Glomerular visceral epithelial cell (primary cell): ENCODE data around the gene LCMT2.
"Not testable (repeated sequence)": the region's sequence is repeated elsewhere in the genome, so short reads cannot be mapped to it uniquely, and the experiment has no call there.

Experiments
- DNase-seq: peaks from one replicate; pipeline ENCODE4 v3.0.0-alpha.2; 2016; ENCODE audit errors: extremely low spot score

Gene LCMT2

DNA sequence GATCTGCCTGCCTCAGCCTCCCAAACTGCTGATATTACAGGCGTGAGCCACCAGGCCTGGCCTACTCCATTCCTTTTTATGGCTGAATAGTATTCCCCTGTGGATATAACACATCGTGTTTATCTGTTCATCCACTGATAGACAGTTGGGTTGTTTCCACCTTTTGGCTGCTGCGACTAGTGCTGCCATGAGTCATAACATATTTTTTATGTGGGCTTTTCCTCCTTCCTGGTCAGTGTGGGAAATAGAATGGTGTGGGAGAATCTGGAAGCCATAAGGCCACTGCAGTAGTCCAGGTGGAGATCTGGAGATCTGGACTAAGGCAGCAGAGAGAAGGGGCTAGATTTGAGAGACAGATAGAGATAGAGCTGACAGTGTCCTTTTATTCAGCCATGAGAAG is 16.2 kb downstream of the LCMT2 start:
- peak; percentile 16 for DNase-seq

DNA sequence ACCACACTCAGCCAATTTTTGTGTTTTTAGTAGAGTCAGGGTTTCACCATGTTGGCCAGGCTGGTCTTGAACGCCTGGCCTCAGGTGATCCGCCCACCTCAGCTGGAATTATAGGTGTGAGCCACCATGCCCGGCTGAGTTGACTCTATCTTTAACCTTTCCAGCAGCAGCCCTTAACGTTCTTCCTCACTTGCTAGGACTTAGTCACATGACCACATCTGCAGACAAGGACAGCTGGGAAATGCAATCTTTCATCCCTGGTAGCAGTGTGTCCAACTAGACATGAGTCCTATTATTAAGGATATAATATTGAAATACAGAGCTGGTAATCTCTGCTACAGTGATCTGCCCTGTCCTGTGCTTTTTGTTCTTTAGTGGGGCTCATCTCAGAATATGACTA is 18.0 kb downstream of the LCMT2 start:
- no peak for DNase-seq

DNA sequence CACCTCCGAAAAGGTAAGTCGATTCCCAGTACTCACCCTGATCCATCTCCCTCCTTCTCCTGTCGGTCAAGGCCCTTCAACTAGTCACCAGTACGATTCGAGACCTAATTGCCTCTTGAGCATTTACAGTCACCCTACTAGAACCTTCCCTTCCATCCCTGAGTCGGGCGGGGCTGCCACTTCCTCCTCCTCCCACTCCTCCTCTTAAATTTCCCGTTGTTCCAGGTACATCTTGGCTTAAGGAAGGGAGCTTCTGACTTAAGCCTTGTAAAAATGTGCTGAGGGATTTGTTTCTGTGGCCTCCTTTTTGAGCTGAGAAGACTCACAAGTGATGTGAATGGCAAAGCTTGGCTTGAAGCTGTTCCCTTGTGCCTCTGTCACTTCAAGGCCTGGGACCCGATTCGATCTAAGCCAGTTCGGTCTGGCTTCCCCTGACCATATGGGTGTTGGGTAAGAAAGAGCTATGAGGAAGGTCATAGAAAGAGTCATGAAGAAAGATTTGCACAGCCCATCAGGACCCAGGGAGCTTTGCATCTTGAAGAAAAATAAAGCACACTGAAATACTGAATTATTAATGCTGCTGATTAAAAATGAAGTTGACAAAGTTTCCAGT is 28.1 kb downstream of the LCMT2 start, which contains the start of gene TGM7:
Gene TGM7 (minus strand): TSS at position 51 of the 613 bp plus-strand sequence.
- no peak for DNase-seq

DNA sequence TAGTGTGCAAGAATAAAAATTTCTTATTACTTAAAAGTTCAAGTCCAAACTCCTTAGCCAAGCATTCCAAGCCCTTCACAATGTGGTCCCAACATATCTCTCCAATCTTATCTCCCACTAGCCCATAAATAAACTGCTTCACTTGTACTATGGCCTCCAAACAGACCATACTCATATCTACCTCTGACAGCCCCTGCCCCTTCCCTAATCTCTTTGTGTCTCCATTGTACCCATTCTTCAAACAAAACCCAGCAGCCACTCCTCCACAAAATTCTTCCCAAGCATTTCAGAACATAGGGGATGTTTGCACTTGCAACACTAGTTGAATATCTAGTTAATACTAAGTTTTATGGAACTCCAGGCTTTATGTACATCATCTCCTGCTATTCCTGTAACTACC is 30.5 kb downstream of the LCMT2 start:
- DNase-seq = no peak

DNA sequence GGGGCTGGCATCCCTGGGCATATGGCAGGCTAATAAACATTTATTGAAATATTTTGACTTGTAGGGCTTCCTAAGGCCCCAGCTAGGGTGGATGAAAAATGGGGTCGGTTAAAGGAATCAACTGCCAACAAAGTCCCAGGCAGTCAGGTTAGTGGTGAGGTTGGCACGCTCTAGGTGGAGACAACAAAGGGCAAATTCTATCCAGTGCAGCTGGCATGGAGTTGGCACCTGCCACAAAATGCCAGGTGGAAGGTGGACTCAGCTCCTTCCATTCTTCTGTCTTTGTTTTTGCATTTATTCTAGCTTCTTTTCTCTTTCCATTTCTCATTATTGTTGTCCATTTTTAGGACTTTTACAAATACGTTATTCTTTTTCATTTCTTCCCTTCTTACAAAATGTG is 31.0 kb downstream of the LCMT2 start:
- no peak for DNase-seq

DNA sequence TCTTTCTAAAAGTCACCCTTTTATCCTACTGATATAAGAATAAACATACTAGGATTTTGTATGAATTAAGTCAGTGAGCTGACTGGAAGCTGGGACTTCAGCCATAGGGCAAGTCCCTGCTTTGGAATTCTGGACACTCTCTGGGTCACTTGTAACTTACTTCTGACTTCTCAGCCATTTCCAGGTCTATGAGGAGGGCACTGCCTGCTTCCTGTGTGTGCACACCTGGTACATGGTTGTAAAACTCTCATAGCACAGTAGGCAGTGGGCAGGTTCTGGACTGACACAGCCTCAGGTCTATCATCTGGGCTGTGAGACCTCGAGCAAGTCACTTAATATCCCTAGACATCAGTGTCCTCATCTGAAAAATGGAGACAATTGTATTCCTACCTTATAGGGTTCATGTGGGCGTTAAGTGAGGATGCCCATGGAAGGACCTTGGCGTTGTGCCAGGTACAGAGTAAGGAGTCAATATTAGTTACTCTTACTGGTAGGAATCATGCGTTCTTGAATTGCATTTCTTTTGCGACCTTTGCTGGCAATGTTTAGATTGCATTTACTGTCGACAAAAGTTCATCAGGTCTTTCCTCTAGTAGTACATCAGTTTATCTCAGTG is 36.2 kb downstream of the LCMT2 start:
- DNase-seq = no peak

DNA sequence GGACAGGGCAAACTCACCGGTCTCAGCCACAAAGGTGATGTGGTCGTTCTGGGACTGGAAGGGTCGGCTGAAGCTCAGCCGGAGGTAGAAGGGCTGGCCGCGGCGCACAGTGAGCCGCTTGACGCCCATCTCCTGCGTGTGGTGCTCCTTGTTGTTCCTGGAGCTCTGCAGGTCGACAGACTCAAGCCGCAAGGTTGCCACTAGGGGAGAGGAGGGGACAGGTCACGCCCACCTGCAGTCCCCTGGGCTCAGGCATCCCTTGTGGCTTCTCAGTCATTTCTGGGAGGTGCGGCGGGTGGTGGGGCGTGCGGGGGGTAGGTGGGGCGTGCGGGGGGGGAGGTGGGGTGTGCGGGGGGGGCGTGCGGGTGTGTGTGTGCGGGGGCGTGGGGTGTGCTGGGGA is 36.9 kb downstream of the LCMT2 start:
- DNase-seq = no peak

DNA sequence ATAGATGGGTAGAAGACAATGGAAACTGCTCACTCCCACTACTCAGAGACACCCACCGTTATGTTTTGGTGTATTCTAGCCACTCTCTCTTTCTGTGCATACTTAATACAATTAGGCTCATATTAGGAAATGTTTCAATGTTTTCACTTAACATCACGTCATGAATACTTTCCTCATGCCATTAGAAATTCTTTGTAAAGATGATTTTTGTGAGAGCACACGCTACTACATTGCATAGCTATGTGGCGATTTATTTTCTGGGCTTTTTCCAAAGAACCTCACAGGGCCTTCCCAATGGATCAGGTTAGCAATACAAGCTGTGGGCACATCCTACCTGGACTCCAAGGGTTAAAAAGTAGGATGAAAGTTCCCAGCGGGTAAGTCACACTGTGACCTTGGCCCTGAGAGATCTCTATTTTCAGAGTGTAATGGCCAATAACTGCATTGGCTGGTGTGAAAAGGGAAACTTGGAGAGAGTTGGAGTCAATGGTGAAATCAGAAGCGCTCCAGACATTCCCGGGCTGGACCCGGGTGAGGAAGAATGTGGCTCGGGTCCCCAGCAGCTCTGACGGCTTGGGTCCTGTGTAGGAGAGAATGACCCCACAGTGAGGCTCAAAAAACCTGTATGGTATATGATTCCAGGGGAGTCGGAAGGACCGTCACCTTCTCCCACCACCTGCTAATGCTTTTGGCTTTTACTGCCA is 37.8 kb downstream of the LCMT2 start:
- no peak for DNase-seq

DNA sequence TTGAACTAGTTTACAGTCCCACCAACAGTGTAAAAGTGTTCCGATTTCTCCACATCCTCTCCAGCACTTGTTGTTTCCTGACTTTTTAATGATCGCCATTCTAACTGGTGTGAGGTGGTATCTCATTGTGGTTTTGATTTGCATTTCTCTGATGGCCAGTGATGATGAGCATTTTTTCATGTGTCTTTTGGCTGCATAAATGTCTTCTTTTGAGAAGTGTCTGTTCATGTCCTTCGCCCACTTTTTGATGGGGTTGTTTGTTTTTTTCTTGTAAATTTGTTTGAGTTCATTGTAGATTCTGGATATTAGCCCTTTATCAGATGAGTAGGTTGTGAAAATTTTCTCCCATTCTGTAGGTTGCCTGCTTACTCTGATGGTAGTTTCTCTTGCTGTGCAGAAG is 40.7 kb downstream of the LCMT2 start:
- not testable (repeated sequence) for DNase-seq

DNA sequence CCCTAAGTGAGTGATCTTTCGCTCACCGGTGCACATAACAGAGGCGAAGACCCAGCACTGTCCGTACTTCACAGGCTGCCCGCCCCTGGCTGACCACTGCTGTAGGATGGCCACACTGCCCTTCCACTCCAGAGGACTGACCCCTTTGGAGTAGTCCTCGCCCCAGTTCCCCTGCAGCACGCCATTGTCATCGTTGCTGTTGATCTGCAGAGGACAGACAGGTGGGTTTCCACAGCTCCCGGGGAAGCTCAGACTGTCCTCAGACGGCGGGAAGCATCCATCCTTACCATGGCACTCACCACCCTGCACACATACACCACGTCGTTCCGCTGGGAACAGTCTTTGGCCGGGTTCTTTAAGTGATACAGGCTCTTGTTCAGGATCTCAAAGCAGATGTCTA is 43.1 kb downstream of the LCMT2 start:
- DNase-seq = no peak

DNA sequence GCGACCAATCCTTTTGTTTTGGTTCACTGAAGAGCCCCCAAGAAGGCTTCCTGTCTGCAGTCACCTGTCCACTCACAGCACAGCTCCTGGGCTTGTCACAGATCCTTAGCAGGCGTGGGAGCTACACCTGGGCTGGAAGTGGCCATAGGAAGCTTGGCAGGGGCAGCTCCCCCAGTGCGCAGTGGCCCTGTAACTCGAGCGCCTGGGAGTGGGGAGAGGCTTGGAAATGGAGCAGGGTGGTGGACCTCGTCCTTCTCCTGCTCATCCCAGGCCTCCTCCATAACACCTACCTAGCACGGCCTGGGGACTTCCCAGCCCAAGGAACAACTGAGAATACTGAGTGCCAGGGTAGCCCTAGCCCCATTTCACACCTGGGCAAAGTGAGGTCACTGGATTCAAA is 44.3 kb downstream of the LCMT2 start:
- no peak for DNase-seq

DNA sequence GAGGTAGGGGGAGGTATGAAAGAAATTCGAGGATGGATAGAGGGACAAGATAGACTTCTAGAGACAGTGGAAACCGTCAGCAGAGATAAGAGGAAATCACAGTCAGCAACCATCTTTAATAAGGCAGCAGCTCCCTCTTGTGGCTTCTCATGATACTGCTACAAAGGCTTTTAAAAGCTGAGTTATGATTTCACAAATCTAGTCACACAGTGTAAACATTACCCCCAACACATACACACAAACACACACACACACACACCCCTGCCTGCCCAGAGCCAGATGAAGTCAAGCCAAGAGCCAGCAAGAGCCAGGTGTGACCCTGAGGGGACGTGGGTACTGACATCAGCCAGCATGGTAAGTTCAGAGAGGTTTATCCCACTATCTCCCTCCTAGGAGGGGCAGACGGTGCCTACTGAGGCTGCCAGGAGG is 44.8 kb downstream of the LCMT2 start:
- DNase-seq = peak; percentile 70

DNA sequence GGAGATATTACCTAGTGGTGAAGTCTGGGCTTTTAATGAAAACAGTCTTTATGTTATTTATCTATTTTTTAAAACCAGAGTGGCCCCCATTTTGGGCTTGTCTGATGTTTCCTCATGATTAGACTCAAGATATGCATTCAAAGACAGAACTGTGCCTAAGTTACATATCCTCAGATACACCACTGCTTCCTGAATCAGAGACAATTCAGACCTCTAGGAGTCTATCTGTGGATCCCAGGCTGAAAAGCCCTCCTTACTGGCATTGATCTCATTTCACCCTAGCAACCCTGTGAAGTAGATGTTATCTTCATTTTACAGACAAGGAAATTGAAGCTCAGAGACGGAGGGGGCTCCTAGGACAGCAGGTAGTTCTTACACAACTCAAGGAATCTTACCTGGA is 46.8 kb downstream of the LCMT2 start:
- no peak for DNase-seq

DNA sequence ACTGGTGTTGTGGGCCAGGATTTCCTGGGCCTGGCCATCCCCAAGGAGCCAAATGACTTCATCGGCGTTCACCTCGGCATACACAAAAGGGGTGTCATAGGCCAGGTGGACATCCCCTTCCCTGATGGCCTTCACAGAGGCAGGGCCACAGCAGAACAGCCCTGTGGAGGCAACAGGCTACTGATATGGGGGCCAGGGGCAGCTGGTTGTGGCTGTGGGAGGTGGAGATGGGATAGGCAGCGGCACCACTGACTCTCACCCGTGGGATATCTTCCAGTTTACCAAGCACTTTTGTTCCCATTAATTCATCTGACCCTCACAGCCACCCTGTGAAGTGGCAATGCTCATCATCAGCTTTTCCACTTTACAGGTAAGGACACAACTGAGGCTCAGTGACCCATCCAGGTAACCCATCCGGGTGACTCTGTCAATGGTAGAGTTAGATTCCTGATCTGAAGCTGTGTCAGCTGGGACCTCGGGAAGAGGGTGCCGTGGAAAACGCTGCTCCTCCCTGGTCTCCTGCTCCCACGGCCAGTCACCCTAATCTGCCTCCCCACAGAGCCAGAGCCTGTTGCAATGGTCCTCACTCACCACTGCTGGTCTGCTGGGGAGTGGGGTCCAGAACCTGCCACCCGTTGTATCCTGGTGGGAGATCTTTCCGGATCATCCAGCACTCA is 48.3 kb downstream of the LCMT2 start:
- DNase-seq = no peak

DNA sequence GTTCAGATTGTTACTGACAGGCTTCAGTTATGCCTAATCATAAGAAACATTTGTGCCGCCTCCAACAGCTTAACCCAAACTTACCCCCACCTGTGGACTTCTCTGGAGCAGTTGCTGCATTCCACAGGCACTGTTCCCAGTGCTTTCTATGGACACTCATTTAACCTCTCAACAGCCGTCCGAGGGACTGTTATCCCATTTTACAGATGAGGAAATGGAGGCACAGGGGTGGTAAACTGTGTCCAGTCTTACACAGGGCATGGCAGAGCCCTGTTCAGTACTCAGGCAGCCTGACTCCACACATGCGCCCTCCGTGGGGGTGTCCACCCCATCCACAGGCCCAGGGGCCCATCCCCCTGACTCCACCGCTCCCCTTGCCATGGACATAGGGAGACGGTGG is 49.4 kb downstream of the LCMT2 start:
- DNase-seq = no peak

DNA sequence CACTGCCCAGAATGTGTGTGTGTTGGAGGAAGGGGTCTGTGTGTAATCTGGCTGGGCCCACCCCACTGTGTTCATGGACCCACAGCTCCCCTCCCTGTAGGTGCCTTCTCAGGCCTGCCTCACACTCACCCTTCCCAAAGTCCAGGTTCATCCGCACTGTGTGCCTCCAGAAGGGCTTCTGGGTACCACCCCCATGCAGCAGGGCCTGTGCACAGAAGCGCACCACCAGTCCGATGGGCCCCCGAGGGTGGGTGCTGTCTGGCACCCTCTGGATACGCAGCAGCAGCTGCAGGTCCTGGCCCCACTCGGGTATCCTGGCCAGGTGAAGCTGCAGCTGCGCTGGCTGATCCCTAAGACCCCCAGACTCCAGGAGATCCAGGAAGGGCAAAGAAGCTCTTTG is 50.9 kb downstream of the LCMT2 start:
- DNase-seq = no peak

DNA sequence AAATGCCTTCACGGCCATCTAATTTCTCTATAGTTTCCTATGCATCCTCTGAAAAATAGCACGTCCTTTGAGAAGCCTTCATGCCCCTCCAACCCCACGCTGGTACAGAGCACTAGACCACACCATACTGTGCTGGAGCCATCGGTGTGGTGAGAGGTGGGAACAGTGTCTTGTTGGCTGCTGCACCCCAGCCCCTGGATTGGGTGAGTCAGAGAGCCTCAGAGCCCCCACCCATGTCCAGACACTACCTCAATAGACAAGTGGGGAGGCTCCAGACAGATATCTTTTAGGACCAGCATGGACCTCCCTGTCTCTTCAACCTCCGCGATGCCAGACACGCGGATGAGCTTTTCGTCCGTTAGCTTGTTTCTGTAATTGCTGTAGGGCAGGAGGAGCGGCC is 51.5 kb downstream of the LCMT2 start:
- no peak for DNase-seq

DNA sequence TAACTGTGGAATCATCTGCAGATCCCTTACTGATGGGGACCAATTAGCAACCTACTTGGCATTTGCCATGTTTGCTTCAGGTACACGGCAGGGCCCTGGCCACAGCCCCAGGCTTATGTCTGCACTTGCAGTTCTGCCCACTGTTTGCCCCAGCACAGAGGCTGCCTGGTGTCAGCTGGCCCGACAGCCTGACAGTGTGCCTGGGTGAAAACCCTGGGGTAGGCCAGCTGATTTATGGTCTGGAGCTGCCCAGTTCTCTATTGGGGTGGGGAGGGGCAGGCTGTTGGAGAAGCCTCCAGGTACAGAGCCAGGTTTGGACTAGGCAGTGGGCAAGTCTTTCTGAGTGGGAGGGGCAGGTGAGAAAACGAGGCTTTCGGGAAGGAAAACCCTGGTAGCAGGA is 52.5 kb downstream of the LCMT2 start:
- DNase-seq = no peak

DNA sequence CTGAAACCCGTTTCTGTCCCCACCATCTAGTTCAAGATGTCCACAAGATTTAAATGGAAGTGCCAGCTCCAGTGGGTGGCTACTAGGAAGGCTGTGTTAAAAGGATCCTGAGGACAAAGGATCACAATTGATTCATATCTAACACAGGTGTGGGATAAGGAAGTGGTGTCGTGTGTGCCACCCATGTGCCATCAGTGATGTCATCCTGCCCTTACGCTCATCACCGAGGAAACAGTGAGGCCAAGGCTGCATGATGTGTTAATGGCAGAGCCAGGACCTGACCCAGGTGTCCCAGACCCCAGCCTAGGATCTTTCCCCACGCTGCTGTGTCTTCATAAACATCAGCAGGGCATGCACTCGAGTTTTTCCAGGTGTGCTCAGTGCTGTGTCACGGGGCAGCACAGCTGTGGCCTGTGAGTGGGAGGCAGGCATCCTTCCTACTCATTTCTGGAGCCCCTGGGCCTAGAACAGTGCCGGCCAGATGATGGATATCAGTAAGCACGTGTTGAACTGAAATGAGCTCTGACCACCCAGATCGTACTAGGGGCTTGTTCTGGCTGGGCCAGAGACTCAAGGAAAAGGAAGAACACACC is 53.0 kb downstream of the LCMT2 start:
- no peak for DNase-seq

DNA sequence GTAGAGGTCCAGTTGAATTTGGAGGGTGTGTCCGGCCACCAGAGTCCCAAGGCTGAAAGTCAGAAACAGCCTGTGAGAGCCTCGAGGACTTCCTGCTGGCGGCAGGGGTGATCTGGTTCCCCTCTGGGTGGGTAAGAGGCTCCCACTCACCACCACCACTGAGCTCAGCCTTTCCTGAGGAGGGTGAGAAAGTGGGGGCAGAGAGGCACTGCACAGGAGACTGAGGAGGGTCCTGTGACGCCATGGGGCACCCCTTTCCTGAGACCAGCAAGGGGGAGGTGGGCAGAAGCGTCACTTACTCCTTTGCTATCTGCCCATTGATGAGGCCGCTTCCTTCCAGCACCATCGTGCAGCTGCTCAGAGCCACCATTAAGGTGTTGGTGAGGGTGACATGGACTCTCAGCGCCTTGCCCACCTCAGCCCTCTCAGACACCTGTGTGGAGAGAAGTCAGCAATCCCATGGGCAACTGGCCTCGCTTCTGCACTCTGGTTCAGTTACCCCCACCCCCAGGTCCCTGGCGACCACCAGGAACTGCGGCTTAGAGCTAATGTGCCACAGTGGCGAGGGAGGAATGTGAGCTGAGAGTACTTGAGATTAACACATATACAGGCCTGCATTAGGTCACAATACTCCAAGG is 53.7 kb downstream of the LCMT2 start:
- DNase-seq = no peak

DNA sequence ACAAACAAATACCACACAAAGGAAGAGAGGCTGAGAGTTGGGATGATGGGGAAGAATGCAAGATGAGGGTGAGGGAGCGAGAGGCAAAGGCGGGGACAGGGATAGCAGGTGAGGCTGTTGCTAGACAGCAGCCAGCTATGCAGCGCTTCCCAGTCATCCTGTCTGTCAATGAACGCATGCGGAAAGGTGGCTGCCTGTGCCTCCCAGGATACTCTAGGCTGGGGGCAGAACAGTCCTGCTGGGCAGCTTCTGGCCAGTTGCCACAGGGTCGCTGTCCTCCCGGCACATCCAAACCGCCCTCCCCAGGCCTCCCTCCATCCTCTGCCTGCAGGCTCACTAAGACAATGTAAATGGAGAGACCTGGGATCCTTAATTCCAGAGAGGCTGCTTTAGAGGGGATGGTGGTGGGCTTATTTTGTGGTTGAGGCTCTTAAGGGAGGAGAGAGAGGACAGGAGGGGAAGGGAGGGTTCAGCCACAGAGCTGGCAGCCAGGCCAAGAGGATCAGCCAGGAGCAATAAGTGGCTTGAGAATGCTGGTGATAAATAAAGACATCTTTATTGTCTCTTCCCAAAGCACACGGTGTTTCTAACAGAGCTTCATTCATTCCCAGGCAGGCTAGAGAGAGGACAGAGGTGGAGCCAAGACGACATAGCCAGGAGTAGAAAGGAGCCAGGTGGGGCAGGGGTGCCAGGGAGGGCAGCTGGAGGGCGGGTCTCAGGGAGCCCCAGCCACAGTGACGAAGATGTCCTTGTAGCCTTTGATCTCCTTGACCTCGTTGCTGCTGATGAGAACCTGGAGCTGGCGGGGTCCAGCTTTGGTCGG is 54.4 kb downstream of the LCMT2 start:
- no peak for DNase-seq
